Right lung (tissue), 5 donors: ENCODE measurements around the gene CFAP43. TPM values are rescaled to one million over a fixed set of nuclear protein-coding genes. Genes with fewer than 3 reads are reported as not detected.
"Not testable (repeated sequence)": the region's sequence is repeated elsewhere in the genome, so short reads cannot be mapped to it uniquely, and the experiment has no call there.

Experiments
- DNase-seq, 2 donors: peaks; one replicate each; pipeline ENCODE4 v3.0.0-alpha.2; 2013
- polyA plus RNA-seq, 5 donors: library from polyadenylated mRNA; unstranded; fragments of 120-200 nt; gene quantifications; one replicate each; pipeline versions ENCODE4 v1.2.1 to v1.2.3, GENCODE V29; 2013; ENCODE audit warnings: inconsistent platforms in 1 of 5, low replicate concordance in 1 of 5; ENCODE audit not compliant: insufficient read length in 5 of 5, insufficient read depth in 1 of 5

Gene CFAP43
- polyA plus RNA-seq, 5 donors: 10.1 to 25.6 (median 16.5) TPM

- no peak for DNase-seq
These were observed 1.7 kb upstream of the CFAP43 start for GRCh38 chr10:104233817-104234216.

GRCh38 chr10:104232613-104233102 lies 494 bp upstream of the CFAP43 start:
- DNase-seq: no peak

- DNase-seq: no peak
These were observed 1.7 kb downstream of the CFAP43 start for GRCh38 chr10:104230490-104230889.

GRCh38 chr10:104223304-104223703 lies 8.9 kb downstream of the CFAP43 start:
- DNase-seq: no peak

GRCh38 chr10:104220522-104220921 lies 11.6 kb downstream of the CFAP43 start:
- DNase-seq: no peak

- no peak for DNase-seq
These were observed 13.4 kb downstream of the CFAP43 start for GRCh38 chr10:104218751-104219150.

GRCh38 chr10:104216631-104217030 lies 15.5 kb downstream of the CFAP43 start:
- no peak for DNase-seq

- DNase-seq: peak; percentile 18 to 32
These were observed 22.5 kb downstream of the CFAP43 start for GRCh38 chr10:104209575-104210198.

GRCh38 chr10:104208730-104209129 lies 23.4 kb downstream of the CFAP43 start:
- no peak for DNase-seq

GRCh38 chr10:104202231-104202630 lies 29.9 kb downstream of the CFAP43 start:
- DNase-seq: no peak

- DNase-seq: no peak
These were observed 30.5 kb downstream of the CFAP43 start for GRCh38 chr10:104201636-104202035.

GRCh38 chr10:104199567-104199966 lies 32.6 kb downstream of the CFAP43 start:
- DNase-seq: no peak

- no peak for DNase-seq
These were observed 34.8 kb downstream of the CFAP43 start for GRCh38 chr10:104197364-104197763.

- no peak for DNase-seq
These were observed 36.5 kb downstream of the CFAP43 start for GRCh38 chr10:104195706-104196105.

- no peak for DNase-seq
These were observed 38.4 kb downstream of the CFAP43 start for GRCh38 chr10:104193787-104194186.

GRCh38 chr10:104190695-104191094 lies 41.5 kb downstream of the CFAP43 start:
- DNase-seq: no peak

GRCh38 chr10:104183682-104184081 lies 48.5 kb downstream of the CFAP43 start:
- no peak for DNase-seq

GRCh38 chr10:104174136-104174535 lies 58.0 kb downstream of the CFAP43 start:
- not testable (repeated sequence) for DNase-seq

GRCh38 chr10:104170610-104171254 lies 61.4 kb downstream of the CFAP43 start:
- DNase-seq: no peak

GRCh38 chr10:104155591-104155990 lies 76.6 kb downstream of the CFAP43 start:
- DNase-seq: no peak

GRCh38 chr10:104151737-104152136 lies 80.4 kb downstream of the CFAP43 start:
- no peak for DNase-seq

GRCh38 chr10:104150139-104150538 lies 82.0 kb downstream of the CFAP43 start:
- DNase-seq: no peak

GRCh38 chr10:104146882-104147281 lies 85.3 kb downstream of the CFAP43 start:
- no peak for DNase-seq

- no peak for DNase-seq
These were observed 87.2 kb downstream of the CFAP43 start for GRCh38 chr10:104144931-104145330.
